ENCODE data around the gene RCOR1.
"Not testable (repeated sequence)": the region's sequence is repeated elsewhere in the genome, so short reads cannot be mapped to it uniquely, and the experiment has no call there.

RCOR1 gene

DNA sequence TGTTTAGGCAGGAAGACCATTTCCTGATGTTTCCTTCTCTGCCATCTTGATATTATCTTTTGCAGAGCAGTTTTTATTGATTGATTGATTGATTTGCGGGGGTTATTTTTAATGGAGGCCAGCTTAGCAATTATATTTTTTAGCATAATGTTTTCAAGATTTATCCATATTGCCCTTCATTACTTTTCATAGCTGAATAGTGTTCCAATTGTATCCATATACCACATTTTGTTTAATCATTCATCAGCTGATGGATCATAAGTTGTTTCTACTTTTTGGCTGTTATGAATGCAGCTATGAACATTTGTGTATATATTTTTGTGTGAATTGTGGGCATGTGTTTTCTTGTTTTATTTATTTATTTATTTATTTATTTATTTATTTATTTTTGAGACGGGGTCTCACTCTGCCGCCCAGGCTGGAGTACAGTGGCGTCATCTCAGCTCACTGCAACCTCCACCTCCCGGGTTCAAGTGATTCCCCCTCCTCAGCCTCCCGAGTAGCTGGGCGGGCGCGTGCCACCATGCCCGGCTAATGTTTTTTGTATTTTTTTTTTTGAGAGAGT lies 20.9 kb upstream of the RCOR1 start:
- DNase-seq = no peak

DNA sequence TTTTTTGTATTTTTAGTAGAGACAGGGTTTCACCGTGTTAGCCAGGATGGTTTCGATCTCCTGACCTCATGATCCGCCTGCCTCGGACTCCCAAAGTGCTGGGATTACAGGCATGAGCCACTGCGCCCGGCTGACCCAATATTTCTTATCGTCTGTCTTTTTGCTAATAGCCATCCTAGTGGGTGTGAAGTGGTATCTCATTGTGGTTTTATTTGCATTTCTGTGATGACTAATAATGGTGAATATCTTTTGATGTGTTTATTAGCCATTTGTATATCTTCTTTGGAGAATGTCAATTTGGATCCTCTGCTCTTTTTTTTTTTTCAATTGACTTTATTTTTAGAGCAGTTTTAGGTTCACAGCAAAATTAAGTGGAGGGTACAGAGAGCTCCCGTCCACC lies 19.3 kb upstream of the RCOR1 start:
- not testable (repeated sequence) for DNase-seq

DNA sequence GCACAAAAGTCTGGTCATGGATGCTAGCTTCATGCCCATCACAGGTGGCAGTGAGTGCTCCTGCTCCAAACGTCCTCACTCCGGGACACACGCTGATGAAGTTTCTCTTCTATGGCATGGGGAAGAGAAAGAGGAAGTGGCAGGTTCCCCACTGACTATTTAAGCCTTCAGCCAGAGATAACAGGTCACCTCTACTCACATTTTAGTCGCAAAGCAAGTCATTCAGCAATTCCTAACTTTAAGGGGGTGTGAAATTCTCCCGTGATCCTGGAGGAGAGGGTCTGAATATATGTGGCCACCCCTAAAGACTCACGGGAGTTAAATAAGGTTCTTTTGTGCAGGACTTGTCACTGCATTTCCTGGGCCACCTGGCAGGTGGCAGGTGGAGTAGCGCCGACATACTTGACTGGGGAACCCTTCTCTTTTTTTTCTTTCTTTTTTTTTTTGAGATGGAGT lies 18.8 kb upstream of the RCOR1 start:
- no peak for DNase-seq

DNA sequence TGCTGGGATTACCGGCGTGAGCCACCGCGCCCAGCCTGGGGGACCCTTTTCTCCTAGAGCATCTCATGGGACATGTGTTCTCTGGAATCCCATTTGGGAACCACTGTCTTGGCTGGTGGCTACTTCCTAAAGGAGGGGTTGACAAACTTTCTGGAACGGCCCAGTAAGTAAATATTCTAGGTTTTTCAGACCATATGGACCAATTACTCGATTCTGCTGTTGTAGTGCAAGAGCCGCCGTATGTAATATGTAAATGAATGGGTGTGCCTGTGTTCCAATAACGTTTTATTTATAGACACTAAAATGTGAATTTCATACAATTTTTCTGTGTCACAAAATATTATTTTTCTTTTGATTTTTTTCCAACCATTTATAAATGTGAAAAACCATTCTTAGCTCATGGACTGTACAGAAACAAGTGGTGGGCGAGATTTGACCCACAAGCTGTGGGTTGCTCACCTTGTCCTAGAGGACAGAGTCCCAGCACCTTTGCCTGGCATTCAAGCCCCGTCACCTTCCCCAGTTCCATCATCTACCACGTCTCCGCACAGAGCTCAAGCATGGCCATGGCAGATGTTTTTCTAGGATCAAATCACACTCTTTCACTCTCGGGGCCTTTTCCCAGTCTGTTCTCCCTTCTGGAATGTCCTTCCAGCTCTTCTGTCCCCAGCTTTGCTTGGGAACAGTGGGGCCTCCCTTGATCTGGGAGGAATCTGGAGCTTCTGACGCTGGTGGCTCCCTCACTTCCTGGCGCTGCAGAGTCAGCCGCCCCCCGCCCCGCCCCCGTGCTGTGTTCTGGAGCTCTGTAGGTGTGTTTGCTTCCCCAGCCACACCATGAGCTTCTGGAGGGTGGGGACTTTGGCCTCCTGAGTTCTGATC lies 17.9 kb upstream of the RCOR1 start:
- no peak for DNase-seq

- DNase-seq = no peak
Observed at GRCh38 chr14:102575160-102575845, 17.1 kb upstream of the RCOR1 start.

DNA sequence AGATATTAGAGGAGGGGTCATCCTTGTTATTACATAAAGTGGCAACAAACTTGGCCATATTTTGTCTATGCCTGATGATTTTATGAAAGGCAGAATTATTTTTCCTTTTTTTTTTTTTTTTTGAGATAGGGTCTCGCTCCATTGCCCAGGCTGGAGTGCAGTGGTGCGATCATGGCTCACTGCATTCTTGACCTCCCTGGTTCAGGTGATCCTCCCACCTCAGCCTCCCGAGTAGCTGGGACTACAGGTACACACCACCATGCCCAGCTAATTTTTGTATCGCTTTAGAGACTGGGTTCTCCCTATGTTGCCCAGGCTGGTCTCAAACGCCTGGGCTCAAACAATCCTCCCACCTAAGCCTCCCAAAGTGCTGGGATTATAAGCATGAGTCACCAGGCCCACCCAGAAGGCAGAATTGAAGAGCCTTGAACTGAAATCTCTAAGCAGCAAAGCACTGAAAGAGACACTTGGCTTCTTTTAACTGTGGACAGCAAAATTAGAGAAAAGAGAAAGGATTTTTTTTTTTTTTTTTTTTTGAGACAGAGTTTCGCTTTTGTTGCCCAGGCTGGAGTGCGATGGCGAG lies 16.5 kb upstream of the RCOR1 start:
- not testable (repeated sequence) for DNase-seq

GRCh38 chr14:102578821-102579220 lies 13.6 kb upstream of the RCOR1 start:
- DNase-seq = no peak

- no peak for DNase-seq
Observed at GRCh38 chr14:102579696-102580549, 12.5 kb upstream of the RCOR1 start.

- no peak for DNase-seq
Observed at GRCh38 chr14:102580550-102581110, 11.8 kb upstream of the RCOR1 start.

GRCh38 chr14:102581193-102581592 lies 11.3 kb upstream of the RCOR1 start:
- DNase-seq = no peak

DNA sequence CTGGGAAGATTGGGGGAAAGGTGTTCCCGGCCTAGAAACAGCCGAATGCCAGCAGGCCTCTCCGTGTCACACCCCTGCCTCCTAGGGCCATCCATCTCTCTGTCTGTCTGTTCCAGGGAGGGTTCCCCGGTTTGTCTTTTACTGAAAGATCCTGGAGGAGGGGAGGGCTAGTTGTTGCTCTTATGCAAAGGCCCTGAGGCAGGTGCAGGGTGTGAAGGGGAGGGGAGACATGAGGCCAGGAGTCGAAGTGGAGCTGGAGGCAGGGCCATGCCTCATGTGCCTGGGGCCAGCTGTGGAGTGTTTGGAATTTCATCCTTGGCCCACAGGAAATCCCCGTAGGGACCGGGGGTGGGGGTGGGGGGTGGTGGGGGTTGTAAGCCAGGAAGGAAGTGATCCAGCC lies 8.7 kb upstream of the RCOR1 start:
- no peak for DNase-seq

GRCh38 chr14:102584871-102585869 lies 7.3 kb upstream of the RCOR1 start:
- DNase-seq = no peak

GRCh38 chr14:102586420-102587104 lies 5.9 kb upstream of the RCOR1 start:
- DNase-seq = no peak

- DNase-seq = no peak
Observed at GRCh38 chr14:102588821-102589220, 3.6 kb upstream of the RCOR1 start.

DNA sequence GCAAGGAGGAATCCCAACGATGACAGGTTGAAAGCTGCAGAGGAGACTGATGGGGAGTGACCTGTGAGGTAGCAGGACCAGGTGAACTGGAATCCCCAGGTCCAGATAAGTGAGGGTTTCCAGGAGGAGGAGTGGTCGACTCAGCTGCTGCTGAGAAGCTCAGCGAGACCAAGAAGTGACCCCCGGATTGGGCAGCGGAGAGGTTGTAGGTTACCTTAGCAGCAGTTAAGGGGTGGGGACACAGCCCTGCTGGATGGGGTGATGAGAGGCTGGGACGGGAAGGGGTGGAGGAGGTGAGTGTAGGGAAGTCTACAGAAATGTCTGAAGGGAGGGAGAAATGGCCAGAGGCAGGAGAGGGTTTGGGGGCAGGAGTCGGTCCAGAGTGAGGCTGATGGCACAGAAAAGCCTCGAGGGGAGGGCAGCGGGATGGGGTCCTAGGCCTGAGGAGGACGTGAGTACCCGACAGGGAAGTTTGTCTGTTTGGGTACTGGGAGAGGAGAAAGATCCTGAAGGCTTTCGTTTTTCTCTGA lies 2.6 kb upstream of the RCOR1 start:
- no peak for DNase-seq

- DNase-seq = no peak
Observed at GRCh38 chr14:102590667-102591099, 1.8 kb upstream of the RCOR1 start.

DNA sequence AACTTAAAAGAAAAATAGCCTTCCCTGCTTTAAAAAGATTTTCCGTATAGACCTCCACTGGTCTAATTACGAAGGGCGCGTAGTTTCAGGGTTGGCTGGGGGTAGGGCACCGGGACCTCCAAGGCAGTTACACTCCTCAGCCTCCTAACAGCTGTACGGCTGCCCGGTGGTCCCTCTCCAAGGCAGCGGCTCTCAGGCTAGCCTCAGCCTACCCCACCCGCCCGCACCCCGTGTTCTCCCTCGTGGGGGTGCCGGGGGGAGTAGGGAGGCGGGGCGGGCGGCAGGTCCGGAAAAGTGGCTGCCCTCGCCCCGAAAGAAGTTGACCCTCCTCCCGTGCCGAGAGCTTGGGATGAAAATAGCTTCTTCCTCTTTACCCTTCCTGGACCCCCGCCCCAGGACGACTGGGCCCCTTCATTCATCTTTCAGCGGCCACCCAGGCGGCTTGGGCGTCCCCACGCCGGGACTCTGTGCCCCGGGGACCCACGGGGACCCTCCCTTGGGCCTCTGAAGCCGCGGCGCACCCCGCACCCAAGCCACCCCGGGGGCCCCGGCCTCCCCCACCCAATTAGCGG lies 991 bp upstream of the RCOR1 start:
- DNase-seq = peak; percentile 20

- no peak for DNase-seq
Observed at GRCh38 chr14:102592763-102593060, 263 bp downstream of the RCOR1 start.

- peak; percentile 62 for DNase-seq
Observed at GRCh38 chr14:102593061-102593824, 794 bp downstream of the RCOR1 start.
